ENCODE results near the gene HDAC5.
"Not testable (repeated sequence)": the region's sequence is repeated elsewhere in the genome, so short reads cannot be mapped to it uniquely, and the experiment has no call there.

HDAC5 gene

DNA sequence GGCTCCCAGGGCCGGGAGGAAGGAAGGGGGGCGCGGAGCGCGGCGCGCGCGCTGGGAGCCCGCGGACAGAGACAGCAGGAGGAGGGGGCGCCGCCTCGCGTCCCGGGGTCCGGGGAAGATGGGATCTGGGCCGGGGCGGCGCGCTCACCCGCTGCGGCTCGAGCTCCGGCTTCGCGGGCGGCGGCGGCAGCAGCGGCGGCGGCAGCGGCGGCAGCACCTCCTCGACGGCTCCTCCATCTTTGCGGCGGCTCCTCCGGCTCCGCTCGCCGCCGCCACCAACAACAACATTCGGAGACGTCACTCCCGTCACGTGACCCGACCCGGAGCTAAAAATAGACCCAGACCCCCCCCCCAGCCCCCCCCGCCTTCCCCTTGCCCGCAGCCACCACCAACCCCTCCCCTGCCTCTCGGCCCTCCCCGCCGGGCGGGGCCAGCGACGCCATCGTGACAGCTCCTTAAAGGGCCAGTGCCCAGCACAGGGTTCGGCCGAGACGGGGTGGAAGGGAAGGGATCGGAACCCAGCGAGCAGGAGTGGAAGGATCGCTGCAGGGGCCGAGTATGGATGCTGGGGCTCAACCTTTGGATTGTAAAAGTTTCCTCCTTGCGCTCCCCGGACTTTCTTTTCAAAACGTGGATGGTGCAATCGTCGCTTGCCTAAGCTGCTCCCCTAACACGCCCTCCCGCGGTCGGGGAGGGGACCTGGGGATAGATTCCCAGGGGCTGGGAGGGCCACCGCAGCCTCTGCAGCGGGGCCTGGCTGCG lies at the start of gene HDAC5:
Gene HDAC5 (minus strand): TSS at position 286 of the 762 bp plus-strand sequence. CDS start 6,126 bp downstream, outside the sequence.
- peak; percentile 94 for DNase-seq

DNA sequence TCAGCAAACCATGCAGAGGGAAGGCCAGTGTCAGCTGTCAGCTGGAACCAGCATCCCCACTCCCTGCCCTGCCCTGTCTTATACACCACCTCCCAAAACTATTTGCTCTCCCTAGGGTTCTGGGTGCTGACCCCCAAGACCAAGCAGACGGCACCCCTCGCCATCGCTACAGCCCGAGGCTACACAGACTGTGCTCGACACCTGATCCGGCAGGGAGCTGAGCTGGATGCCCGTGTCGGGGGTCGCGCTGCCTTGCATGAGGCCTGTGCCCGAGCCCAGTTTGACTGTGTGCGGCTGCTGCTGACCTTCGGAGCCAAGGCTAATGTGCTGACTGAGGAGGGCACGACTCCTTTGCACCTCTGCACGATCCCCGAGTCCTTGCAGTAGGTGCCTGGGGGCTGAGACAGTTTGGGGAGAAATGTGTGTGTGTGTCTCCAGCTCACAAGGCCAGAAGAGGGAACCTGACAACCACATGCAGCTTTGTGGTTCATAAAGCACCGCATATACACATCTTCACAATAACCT lies 48.6 kb upstream of the HDAC5 start:
- DNase-seq = no peak

DNA sequence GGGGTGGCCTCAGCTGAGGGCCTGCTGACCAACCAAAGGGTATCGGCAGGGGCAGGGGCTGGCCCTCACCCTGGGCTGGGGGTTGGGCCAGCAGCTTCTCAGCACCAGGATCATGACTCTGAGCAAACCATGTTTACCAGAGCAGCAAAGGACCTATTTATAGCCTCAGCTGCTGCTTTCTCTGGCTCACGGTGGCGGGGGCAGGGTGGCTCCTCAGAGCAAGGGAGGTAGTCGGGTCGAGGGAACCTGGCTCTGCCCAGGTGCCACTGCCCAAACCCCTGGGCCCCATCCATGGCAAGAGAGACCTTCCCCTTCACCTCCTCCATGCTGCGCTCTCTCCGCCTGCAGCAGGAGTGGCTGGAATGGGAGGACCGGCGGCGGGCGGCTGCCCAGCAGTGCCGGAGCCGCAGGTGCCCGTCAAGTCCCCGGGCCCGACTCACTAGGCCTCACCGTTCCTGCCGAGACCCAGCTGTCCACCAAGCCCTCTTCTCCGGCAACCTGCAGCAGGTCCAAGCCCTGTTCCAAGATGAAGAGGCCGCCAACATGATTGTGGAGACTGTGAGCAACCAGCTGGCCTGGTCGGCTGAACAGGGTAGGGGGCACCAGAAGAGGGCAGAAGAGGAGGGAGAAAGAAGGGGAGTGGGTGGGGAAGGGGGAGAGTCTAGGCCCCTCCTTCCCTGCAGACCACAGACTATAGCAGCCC lies 47.2 kb upstream of the HDAC5 start, which contains the start of gene ASB16:
Gene ASB16 (plus strand): TSS at position 206 of the 703 bp plus-strand sequence. CDS start 86 bp downstream, at position 292.
- DNase-seq = no peak

DNA sequence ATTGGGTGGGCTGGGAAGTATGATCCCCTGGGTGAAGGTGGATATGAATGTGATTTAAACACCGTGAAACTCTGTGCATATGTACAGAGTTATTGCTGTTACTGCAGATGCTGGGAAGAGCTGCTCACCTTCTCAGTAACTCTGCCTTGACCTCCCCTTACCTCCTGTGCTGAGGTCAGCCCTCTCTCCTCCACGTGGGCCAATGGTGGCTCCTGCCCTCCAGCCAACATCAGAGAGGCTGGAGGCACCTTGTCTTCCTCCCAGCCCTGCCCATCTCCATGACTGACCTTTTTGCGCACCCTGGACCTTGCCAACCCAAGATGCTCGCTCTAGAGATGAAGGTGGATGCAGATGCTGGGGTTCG lies 46.7 kb upstream of the HDAC5 start:
- DNase-seq = no peak

DNA sequence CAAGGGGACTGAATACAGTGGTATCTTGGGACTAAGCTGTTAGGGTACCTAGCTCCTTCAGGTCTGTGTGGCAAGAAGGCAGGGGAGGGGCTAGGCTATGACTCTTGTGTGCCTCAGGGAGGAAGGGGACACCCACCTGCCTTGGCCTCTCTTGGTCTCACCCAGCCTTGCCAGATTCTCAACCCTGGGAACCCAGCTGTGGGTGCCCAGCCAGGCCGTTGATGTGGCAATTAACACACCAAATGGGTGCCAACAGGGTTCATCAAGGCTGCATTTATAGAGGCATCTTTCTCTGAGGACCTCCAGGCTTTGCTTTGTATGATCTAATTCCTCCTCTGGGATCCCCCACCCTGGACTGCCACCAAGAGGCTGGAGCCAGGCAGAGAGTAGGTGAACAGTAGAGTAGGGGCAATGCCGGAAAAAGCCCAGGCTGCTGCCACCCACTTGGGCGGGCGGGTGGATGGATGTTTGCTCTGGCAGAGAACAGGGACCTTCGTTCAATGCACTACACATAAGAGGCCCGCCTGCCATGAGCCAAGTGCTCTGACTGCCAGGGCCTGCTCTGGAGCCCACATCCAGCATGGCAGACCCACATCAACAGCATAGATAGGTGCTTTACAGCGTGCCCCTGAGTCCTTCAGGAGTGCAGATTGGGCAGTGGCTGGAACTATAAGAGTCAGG lies 43.9 kb upstream of the HDAC5 start:
- DNase-seq = no peak

DNA sequence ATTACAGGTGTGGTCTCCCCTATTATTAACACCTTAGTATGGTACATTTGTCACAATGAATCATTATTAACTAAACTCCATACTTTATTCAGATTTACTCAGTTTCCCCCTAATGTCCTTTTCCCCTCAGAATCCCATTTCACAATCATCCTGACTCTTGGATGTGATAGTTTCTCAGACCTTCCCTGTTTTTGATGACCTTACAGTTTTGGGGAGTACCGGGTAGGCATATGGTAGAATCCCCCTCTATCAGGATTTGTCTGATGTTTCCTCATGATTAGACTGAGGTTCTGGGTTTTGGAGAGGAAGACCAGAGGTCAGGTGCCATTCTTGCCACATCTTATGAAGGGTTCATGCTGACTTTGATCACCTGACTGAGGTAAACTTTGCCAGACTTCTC lies 41.0 kb upstream of the HDAC5 start:
- DNase-seq = no peak

DNA sequence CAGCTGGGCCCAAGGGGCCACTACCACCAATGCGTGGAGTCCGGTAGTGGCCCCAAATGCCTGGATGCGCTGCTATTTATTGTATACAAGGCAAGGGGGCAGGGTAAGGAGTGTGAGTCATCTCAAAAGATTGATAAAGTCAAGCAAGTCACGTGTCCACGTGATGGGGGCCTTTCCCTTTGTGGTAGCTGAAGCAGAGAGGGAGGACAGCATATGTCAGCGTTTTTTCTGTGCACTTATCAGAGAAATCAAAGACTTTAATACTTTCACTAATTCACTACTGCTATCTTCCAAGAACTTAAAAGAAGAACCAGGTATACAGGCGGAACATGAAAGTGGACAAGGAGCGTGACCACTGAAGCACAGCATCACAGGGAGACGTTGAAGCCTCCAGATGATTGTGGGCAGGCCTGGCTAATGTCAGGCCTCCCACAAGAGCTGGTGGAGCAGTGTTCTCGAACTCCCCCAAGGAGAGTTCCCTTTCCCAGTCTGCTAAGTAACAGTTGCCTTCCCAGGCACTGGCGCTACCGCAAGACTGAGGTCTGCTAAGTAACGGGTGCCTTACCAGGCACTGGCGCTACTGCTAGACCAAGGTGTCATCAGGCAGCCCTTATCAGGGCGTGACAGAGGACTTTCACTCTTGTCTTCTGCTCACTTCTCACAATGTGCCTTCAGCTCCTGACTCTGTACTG lies 36.2 kb upstream of the HDAC5 start:
- no peak for DNase-seq

DNA sequence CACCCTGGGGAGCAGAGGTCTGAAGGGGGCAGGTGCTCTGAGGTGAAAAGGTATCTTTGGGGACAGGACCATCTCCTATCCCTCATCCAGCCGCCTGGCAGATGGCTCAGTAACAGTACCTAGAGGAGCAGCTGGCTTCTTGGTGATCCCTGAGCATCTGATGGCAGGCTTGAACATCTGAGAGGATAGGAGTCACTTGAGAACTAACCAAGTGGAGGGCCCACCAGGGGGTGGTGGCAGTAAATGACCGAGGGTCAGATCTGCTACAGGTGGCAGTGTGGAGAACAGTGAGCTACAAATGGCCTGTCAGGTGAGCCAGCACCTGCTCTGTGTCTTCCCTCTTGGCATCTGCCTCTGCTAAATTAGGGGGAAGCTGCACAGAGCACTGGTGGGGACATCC lies 32.0 kb upstream of the HDAC5 start:
- DNase-seq = no peak

DNA sequence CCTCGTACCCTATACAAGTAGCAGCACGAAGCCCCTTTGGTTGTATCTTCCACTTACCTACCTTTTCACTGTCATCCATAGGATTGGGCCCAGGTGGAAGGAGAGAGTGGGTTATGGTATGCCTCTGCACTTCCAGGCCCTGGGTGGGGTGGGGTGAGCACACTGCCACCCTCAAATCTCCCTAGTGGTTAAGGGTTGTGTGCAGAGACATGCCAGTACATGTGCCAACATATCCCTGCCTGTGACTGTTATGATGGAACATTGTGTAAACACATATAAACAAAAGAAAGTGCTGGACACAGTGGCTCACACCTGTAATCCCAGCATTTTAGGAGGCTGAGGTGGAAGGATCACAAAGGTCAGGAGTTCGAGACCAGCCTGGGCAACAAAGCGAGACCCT lies 29.4 kb upstream of the HDAC5 start:
- no peak for DNase-seq

DNA sequence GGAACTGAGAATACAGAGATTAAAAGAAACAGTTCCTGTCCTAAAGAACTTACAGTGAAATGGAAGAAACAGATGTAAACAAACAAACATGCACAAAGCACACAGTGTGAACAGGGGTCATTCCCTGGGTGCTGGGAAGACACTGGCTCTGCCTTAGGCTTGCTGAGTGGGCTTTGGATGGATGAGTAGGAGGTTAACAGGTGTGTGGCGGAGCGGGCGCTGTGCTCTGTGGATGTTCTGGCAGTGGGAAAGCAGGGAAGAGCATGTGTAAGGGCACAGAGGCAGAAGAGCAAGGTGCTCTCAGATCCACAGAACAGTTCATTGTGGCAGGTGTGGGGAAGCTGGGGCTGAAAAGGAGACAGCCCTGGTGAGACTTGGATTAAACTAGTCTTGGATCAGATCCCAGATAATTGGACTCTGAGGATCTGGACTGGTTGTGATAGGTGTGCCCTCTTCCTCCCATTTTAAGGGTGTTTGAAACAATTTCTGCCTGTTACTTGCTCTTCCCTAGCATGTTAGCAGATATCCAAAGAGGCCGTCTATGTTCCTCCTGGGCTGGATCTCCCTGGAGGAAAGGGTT lies 26.4 kb upstream of the HDAC5 start:
- no peak for DNase-seq

DNA sequence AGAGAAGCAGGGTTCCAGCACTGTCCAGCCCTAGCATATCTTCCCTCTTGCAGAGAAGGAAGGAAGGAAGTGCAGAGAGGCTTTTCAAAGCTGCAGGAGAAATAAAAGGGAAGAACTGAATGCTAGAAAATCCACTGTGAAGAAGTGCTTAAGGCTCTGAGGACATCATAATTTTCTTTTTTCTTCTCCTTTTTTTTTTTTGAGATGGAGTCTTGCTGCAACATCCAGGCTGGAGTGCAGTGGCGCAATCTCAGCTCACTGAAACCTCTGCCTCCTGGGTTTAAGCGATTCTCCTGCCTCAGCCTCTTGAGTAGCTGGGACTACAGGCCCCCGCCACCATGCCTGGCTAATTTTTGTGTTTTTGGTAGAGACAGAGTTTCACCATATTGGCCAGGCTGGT lies 25.6 kb upstream of the HDAC5 start:
- not testable (repeated sequence) for DNase-seq

DNA sequence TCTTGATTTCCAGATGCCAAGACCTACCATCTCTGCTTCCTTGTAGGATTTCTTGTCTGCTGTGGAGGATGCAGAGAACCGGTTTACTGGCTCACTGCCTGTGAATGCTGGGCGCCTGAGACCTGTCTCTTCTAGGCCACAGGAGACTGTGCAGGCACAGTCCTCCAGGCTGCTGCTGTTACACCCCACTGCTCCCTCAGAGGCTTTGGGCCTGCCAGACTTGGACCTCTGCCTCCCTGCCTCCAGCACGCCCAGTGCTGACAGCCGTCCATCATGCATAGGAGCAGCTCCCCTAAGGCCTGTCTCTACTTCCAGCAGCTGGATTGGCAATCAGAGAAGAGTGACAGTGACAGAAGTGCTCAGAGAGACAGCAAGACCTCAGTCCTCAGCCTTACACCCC lies 24.4 kb upstream of the HDAC5 start:
- no peak for DNase-seq

DNA sequence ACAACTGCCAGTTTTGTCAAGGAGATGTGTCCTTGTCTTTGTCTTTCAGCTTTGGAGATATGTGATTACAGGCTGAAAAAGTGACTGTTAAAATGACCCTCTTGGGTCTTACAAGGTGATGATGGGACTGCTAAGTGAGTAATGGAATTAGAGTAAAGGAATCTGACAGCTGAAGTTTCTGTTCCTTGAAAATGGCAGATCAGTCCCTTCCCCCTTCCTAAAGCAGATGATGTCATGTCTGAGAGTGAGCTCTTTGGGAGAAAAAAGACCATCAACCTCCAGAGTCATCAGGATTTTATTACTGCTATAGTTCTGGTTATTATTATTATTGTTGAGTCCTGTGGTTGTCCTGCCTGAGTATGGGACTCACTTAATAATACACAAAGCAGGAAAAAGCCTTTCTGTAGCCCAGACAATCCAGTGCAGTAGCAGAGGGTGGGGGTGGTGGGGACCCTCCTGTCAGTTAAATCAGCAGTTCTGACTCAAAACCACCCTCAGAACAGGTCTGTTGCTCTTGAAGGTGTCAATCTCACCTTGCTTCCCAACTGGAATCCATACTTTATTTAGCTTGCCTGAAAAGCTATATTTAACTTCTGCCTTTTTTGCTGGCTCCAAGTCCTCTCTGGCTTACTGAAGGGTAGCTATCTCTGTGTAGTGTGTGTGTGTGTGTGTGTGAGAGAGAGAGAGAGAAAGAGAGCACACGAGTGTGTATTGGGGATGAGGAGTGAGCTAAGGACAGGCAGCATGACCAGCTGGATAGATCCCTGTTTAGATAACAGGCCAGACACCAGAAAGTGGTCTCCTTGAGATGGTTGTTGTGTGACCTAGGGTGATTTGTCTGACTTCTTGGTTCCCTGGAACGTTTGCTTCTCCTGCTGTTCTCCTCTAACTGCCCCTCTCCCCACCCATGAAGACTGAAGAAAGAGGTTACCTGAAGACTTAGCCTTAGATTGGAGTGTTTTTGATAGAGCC lies 23.2 kb upstream of the HDAC5 start:
- no peak for DNase-seq

DNA sequence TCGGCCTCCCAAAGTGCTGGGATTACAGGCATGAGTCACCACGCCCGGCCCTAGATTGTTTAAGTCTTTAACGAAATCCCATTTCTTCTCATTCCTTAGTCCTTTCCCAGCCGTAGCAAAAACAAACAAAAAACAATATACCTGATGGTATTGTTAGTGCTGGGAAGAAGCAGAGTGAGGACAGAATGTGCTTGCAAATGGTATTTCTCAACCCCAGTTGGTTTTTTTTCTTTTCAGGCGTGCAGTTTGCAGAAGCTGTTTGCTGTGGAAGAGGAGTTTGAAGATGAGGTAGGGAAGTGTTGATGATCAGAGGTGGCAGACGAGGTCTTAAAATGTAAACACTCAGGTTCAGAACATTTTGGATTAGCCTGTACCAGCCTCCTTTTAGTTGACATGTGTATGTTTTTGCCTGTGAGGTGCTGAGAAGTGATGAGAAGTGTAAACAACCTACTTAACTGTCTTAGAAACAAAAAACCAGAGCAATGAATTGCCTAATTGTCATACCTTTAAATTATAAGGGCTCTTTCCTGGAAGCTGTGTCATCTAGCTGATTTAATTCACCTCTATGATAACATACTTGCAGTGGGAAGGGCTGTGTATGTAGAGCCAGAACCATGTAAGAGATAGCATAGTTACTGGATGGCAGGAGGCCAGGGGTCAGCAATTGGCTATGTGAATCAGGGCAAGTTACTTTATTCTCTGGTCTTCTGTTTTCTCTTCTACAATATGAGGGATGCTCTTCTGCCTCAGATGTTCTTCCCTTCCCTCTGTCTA lies 21.7 kb upstream of the HDAC5 start:
- no peak for DNase-seq

DNA sequence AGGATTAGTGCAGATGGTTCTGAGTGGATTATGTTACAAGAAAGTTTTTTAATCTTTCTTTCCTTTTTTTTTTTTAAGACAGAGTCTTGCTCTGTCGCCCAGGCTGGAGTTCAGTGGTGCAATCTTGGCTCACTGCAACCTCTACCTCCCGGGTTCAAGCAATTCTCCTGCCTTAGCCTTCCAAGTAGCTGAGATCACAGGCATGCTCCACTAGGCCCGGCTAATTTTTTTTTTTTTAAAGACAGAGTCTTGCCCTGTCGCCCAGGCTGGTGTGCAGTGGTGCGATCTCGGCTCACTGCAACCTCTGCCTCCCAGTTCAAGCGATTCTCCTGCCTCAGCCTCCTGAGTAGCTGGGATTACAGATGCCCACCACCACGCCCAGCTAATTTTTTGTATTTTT lies 20.5 kb upstream of the HDAC5 start:
- DNase-seq = not testable (repeated sequence)

DNA sequence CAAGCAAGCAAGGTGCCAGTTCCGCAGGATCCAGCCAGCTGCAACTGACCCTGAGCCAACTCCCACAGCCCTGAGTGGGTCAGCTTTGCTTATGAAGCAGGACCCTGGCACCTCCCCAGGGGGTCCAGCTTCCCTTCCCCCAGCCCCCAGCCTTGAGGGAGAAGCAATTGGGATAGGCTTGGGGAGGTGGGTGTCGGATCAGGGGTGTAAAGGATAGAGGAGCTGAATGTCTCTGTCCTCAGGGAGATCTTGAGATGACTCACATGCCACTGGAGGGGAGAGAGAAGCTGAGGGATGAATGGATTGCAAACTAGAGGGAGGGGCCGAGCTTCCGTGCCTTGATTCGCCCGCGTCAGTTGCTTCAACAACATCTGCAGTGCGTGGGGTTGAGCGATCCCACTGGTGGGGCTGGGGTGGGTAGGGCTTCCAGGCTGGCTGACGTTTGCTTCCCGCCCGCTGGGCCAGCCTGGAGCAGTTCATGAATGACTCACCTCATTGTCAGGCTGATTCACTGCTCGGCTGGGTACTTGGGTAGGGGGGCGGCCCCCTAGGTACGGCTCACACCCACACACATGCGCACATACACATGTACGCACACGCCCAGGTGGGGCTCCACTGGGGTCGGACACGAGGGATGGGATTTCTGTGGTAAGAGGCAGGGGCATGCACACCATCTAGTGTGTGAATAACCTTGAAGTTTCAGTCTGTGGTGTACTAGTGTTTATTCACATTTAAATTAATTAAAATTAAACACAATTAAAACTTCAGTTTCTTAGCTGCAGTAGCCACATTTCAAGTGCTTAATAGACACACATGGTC lies 14.7 kb upstream of the HDAC5 start:
- DNase-seq = peak; percentile 98

DNA sequence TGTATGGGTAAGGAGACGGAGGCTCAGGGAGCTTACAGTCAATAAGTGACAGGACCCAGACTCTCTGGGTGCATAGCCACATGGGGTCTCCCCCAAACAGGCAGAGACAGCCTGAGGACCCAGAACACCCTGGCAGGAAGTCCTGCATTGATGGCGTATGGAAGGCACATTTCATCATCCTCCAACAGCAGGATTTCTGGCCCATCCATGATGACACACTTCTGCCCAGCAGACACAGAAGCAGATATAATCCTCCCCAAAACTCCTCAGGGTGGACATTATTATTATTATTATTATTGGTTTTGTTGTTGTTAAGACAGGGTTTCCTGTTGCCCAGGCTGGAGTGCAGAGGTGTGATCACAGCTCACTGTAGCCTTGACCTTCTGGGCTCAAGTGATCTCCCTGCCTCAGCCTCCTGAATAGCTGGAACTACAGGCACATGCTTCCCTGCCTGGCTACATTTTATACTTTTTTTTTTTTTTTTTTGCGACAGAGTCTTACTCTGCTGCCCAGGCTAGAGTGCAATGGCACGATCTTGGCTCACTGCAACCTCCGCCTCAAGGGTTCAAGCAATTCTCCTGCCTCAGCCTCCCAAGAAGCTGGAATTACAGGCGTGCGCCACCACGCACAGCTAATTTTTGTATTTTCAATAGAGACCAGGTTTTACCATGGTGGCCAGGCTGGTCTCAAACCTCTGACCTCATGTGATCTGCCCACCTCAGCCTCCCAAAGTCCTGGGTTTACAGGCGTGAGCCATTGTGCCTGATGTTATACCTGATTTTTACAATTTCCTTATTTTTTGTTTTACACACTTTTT lies 11.5 kb upstream of the HDAC5 start:
- no peak for DNase-seq

DNA sequence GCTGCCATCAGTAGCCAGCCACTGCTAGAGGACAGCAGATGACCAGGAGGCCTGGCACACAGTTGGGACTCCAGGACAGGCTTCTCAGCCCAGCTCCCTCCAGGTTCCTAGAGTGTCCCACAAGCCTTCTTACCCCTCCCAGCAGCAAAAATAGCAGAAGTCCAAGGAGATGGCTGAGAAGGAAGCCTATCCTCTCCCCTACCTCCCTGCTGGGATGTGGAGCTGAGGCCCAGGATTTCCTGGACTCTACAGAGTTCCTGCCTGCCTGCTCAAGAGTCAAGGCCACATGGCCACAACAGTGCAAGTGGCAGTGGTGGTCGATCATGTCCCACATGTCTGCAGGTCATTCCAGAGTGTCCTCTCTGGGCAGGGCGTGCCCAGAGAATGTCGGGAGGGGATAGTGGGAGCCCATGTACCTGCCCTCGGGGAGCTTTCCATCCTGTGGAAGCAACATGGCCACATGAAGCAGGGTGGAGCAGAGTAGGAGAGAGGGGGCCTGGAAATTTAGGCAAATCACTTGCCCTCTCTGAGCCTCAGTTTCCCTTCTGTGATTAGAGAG lies 10.6 kb upstream of the HDAC5 start:
- DNase-seq = no peak
